Transverse colon (tissue), 3 donors: ENCODE data around the gene KTN1.

Experiments
- CTCF ChIP-seq, 5 experiments: fragments of 200-600 bp in 3 of 5; fragments of 450-650 bp in 2 of 5; sonication (generic) in 3 of 5; IDR thresholded peaks; 1 replicate in 2 of 5; 2 replicates in 3 of 5; pipeline ENCODE4 v1.5.1; 2016 to 2017; ENCODE audit warnings: antibody characterized with exemption in 5 of 5, inconsistent platforms in 3 of 5, mild to moderate bottlenecking in 2 of 5, moderate library complexity in 1 of 5
- EP300 ChIP-seq: sonication (generic); formaldehyde crosslinking; IDR thresholded peaks from one replicate; pipeline ENCODE4 v1.6.1; 2017; ENCODE audit warnings: antibody characterized with exemption, low read depth
- POLR2A ChIP-seq: fragments of 450-650 bp; IDR thresholded peaks from one replicate; pipeline ENCODE4 v1.6.1; 2016; ENCODE audit warnings: antibody characterized with exemption, mild to moderate bottlenecking, moderate library complexity

DNA sequence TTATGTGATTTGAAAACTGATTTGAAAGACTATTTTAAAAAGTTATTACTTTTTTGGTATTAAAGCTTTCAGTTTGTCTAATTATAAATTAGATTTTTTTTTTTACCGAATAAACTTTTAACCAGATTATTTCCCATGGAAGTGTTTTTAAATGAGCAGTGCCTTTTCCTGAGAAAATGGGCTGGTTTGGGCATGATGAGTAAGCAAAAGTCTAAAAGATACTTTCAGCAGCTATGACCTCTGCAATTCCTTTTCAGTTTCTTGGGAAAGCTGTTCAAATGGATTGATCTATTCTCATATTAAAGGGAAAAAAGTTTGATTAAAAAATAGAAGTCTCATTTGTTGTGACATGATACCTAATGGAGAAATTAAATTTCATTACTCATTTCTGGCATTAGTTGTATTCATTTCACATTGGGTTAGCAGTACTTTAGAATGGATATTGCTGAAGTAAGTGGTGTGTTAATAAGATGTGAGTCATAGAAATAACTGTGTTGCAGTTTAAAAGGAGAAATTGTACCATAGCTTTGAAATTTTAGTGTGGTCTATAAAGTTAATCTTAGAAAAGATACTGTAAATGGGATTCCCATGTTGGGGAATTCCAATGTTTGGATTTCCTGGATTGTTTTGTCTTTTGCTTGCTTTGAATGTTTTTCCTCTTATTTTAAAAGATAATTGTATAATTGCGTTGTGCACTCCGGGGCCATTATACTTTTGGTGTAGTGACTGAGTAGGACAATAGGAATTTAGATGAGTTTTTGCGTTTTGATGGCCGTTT, 21.0 kb downstream of the KTN1 start:
- TF ChIP-seq POLR2A (no peak), CTCF (IDR thresholded peaks at IDR 0.05) (no peak), EP300 (no peak)
